IMR-90 (cell line): ENCODE results near the gene SHC1. TPM values are rescaled to one million over a fixed set of nuclear protein-coding genes. Genes with fewer than 3 reads are reported as not detected.

Experiments used
- ATAC-seq: fragments of 200-7000 bp; cut with Tn5 transposase; 2 replicates; pipeline ENCODE4 v1.9.1; 2020; ENCODE audit warnings: low read depth, mild to moderate bottlenecking, moderate library complexity
- BruUV-seq: library from RNA; stranded (reverse); fragments of 400-500 nt; replicated peaks from 2 replicates; lab custom pipeline; 2021; lab: Mats Ljungman, UMichigan
- CTCF ChIA-PET: fragments of 300-600 bp; formaldehyde crosslinking; extraction: SDS; loops from one replicate; lab custom pipeline; 2021; ENCODE audit warnings: antibody characterized with exemption; lab: Yijun Ruan, JAX
- POLR2A ChIA-PET: fragments of 300-600 bp; sonication (Branson Sonifier 250); formaldehyde crosslinking; loops from one replicate; lab custom pipeline; 2022; ENCODE audit warnings: antibody characterized with exemption; ENCODE audit not compliant: unreplicated experiment; lab: Charles Lee
- DNase-seq: peaks from one replicate; pipeline ENCODE4 v3.0.0; 2013
- H2AFZ ChIP-seq: replicated peaks from 2 replicates; pipeline ENCODE3; 2013; ENCODE audit warnings: low read length, mild to moderate bottlenecking; ENCODE audit not compliant: poor library complexity
- H2AK5ac ChIP-seq: 2 replicates; pipeline ENCODE4 v1.6.1; 2013; ENCODE audit warnings: low read depth, low read length, inconsistent platforms
- H2AK9ac ChIP-seq: replicated peaks from 2 replicates; pipeline ENCODE3; 2013; ENCODE audit warnings: mild to moderate bottlenecking, low read depth, low read length, moderate library complexity; ENCODE audit not compliant: poor library complexity
- H2BK120ac ChIP-seq: 2 replicates; pipeline ENCODE4 v1.6.1; 2013; ENCODE audit warnings: low read depth, low read length, inconsistent platforms
- H2BK15ac ChIP-seq: 3 replicates; pipeline ENCODE4 v1.6.1; 2013; ENCODE audit warnings: low read depth, low read length, inconsistent platforms
- H2BK20ac ChIP-seq: 2 replicates; pipeline ENCODE4 v1.6.1; 2013; ENCODE audit warnings: low read depth, mild to moderate bottlenecking, inconsistent platforms, low read length, moderate library complexity
- H2BK5ac ChIP-seq: 2 replicates; pipeline ENCODE4 v1.6.1; 2013; ENCODE audit warnings: mild to moderate bottlenecking, low read depth, low read length, inconsistent platforms; ENCODE audit not compliant: poor library complexity, severe bottlenecking
- H3K14ac ChIP-seq: replicated peaks from 2 replicates; pipeline ENCODE4 v1.6.1; 2013; ENCODE audit warnings: low read depth, low read length, inconsistent platforms
- H3K18ac ChIP-seq: 2 replicates; pipeline ENCODE4 v1.6.1; 2013; ENCODE audit warnings: low read depth, low read length, control low read depth
- H3K23ac ChIP-seq: 2 replicates; pipeline ENCODE4 v1.6.1; 2013; ENCODE audit warnings: low read depth, low read length, inconsistent platforms
- H3K27ac ChIP-seq: 2 replicates; pipeline ENCODE4 v1.5.1; 2013; ENCODE audit warnings: mild to moderate bottlenecking, control low read depth, low read length; ENCODE audit not compliant: insufficient read depth
- H3K27me3 ChIP-seq: 2 replicates; pipeline ENCODE4 v1.6.1; 2013; ENCODE audit warnings: low read length; ENCODE audit not compliant: control insufficient read depth, insufficient read depth
- H3K36me3 ChIP-seq: 2 replicates; pipeline ENCODE4 v1.6.1; 2013; ENCODE audit warnings: low read length, mixed read lengths; ENCODE audit not compliant: control insufficient read depth, insufficient read depth
- H3K4ac ChIP-seq: 2 replicates; pipeline ENCODE4 v1.6.1; 2013; ENCODE audit warnings: low read depth, low read length, inconsistent platforms
- H3K4me1 ChIP-seq: 2 replicates; pipeline ENCODE4 v1.6.1; 2013; ENCODE audit warnings: low read length, mixed read lengths; ENCODE audit not compliant: control insufficient read depth, insufficient read depth
- H3K4me2 ChIP-seq: 2 replicates; pipeline ENCODE4 v1.6.1; 2013; ENCODE audit warnings: low read depth, mild to moderate bottlenecking, control low read depth, low read length, moderate library complexity
- H3K4me3 ChIP-seq: 2 replicates; pipeline ENCODE4 v1.5.1; 2013; ENCODE audit warnings: low read depth, mild to moderate bottlenecking, control low read depth, low read length, moderate library complexity; ENCODE audit not compliant: insufficient read depth
- H3K56ac ChIP-seq: 2 replicates; pipeline ENCODE4 v1.6.1; 2013; ENCODE audit warnings: low read length, inconsistent platforms; ENCODE audit not compliant: insufficient read depth; ENCODE audit errors: extremely low read depth
- H3K79me1 ChIP-seq, 2 experiments: 2 replicates each; pipeline ENCODE4 v1.6.1; 2013; ENCODE audit warnings: low read length in 2 of 2, inconsistent platforms in 1 of 2, low read depth in 1 of 2
- H3K9ac ChIP-seq: 2 replicates; pipeline ENCODE4 v1.6.1; 2013; ENCODE audit warnings: low read depth, low read length, control low read depth
- H3K9me1 ChIP-seq: 2 replicates; pipeline ENCODE4 v1.6.1; 2013; ENCODE audit warnings: low read length, inconsistent platforms; ENCODE audit not compliant: insufficient read depth
- H3K9me3 ChIP-seq: 2 replicates; pipeline ENCODE4 v1.6.1; 2013; ENCODE audit warnings: low read length; ENCODE audit not compliant: control insufficient read depth, insufficient read depth
- H4K20me1 ChIP-seq: 2 replicates; pipeline ENCODE4 v1.6.1; 2013; ENCODE audit warnings: low read length, inconsistent platforms; ENCODE audit not compliant: insufficient read depth
- H4K5ac ChIP-seq: 2 replicates; pipeline ENCODE4 v1.6.1; 2013; ENCODE audit warnings: mild to moderate bottlenecking, low read depth, low read length, control low read depth
- H4K8ac ChIP-seq, 2 experiments: 2 replicates each; pipeline ENCODE4 v1.6.1; 2013; ENCODE audit warnings: low read depth in 2 of 2, low read length in 2 of 2, control low read depth in 1 of 2, inconsistent platforms in 1 of 2
- H4K91ac ChIP-seq: 2 replicates; pipeline ENCODE4 v1.6.1; 2013; ENCODE audit warnings: low read depth, low read length, inconsistent platforms; ENCODE audit not compliant: insufficient read depth
- FOS ChIP-seq: fragments of 150-350 bp; IDR thresholded peaks from 2 replicates; pipeline ENCODE4 v1.6.1; 2016; ENCODE audit warnings: low read depth, low read length
- MAFK ChIP-seq: IDR thresholded peaks from 2 replicates; pipeline ENCODE4 v1.6.1; 2012; ENCODE audit warnings: low read depth, low read length, improper control_type of control experiment
- WGBS, 2 experiments: methylation state at CpG; one replicate each; pipeline versions ENCODE4 v1.1.5 to v1.1.7; 2013; ENCODE audit warnings: missing lambda C conversion rate in 2 of 2; ENCODE audit not compliant: insufficient read length in 1 of 2; ENCODE audit errors: extremely low coverage in 2 of 2; 5-methylcytosine and 5-hydroxymethylcytosine counted together
- dilution Hi-C: fragments of 300-500 bp; cut with HindIII; formaldehyde crosslinking; loops from one replicate; pipeline ENCODE4 v1.14.3; 2018; ENCODE audit warnings: low sequenced_read_pairs; ENCODE audit not compliant: unreplicated experiment
- in situ Hi-C: fragments of 300-500 bp; cut with MboI; formaldehyde crosslinking; loops from 3 replicates; pipeline ENCODE4 v1.14.3; 2019; ENCODE audit warnings: low sequenced_read_pairs, inconsistent platforms, mixed read lengths
- intact Hi-C: fragments of 100-400 bp; cut with micrococcal nuclease; formaldehyde crosslinking; loops from 2 replicates; pipeline ENCODE4 v1.10.0; 2022
- polyA plus RNA-seq, 3 experiments: library from polyadenylated mRNA; depleted of rRNA; stranded (reverse); fragments of >200 nt; gene quantifications; 2 replicates each; pipeline ENCODE4 v1.2.3, GENCODE V29; 2012; ENCODE audit warnings: low replicate concordance in 1 of 3
- total RNA-seq: library from RNA; depleted of rRNA; stranded (reverse); fragments of >200 nt; gene quantifications from 2 replicates; pipeline ENCODE4 v1.2.3, GENCODE V29; 2012

Gene SHC1
- total and polyA plus RNA-seq, 2 of the 4 experiments (the other 2 are of a cell fraction) = 352 to 355 TPM

- Histone ChIP-seq H4K91ac (no peak overlapping the region), H4K5ac (no peak overlapping the region), H3K9me3 (no peaks in the 10 kb centered on the region), H3K4me2 (no peak overlapping the region), H4K8ac (no peak overlapping the region), H3K79me1 (peaks cover 0 to 8% of the 10 kb centered on the region in 2 experiments; a peak in 2 of 4 replicates), H2AFZ (no peak overlapping the region), H3K4me1 (peaks cover 2% of the 10 kb centered on the region), H3K56ac (no peak overlapping the region), H2BK120ac (no peak overlapping the region), H3K23ac (no peak overlapping the region), H4K20me1 (no peaks in the 10 kb centered on the region), H2BK5ac (no peak overlapping the region), H2BK15ac (no peak overlapping the region), H3K4me3 (no peak overlapping the region), H3K9ac (no peak overlapping the region), H3K27me3 (no peaks in the 10 kb centered on the region), H3K36me3 (peaks cover 12% of the 10 kb centered on the region), H3K27ac (no peak overlapping the region), H2AK5ac (no peak overlapping the region), H3K18ac (no peak overlapping the region), H2AK9ac (no peak overlapping the region), H3K9me1 (peaks cover 9% of the 10 kb centered on the region; the same call in 1 of the 2 replicates), H3K4ac (no peak overlapping the region), H2BK20ac (no peak overlapping the region), H3K14ac (no peak overlapping the region)
- ChIA-PET POLR2A (no interaction called here), CTCF (no interaction called here)
- TF ChIP-seq FOS (no peak), MAFK (no peak)
- ATAC-seq (no peak), DNase-seq (no peak)
- BruUV-seq = no TSS peak
- WGBS, 2 experiments = 83% methylated on average over 2 of the region's 8 CpGs; no CpG with 5 or more reads in 1 of the 2 experiments
- in situ Hi-C loops (no loop called here), dilution Hi-C loops (no loop called here), intact Hi-C loops (no loop called here)
Measured at GRCh38 chr1:154940651-154941194, 29.8 kb downstream of the SHC1 start.
